ENCODE measurements around the gene DHRS4.
"Not testable (repeated sequence)": the region's sequence is repeated elsewhere in the genome, so short reads cannot be mapped to it uniquely, and the experiment has no call there.

Gene DHRS4

DNA sequence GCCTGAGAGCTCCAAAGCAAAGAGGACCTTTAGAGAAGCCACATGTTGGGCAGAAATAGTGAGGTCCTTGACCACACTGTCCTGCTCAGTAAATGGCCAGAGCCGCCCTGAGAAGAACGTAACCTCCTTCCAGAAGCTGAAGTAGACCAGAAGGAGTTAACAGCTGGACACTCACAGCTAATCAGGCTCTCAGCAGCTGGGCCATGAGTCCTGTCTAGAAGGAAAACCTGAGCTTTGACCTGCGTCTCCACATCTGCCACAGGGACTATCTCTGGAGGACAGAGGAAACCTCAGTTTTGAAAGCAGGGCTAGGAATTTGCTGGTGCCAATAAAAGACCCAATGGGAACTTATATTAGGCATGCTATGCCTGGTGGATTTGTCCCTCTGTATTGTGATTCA, 12.3 kb upstream of the DHRS4 start:
- no peak for DNase-seq (ENCODE audit: low read depth)

DNA sequence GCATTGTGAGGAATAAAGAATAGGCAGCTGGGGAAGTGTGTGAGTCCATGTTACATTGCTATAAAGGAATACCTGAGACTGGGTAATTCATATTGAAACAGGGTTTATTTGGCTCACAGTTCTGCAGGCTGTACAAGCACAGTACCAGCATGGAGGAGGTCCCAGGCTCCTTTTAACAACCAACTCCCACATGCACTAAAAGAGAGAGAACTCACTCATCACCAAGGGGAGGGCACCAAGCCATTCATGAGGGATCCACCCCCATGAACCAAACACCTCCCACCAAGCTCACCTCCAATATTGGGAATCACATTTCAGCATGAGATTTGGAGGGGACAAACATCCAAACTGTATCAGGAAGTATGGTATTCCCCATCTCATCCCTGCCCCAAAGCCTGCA, 11.9 kb upstream of the DHRS4 start:
- DNase-seq (ENCODE audit: low read depth) = no peak

DNA sequence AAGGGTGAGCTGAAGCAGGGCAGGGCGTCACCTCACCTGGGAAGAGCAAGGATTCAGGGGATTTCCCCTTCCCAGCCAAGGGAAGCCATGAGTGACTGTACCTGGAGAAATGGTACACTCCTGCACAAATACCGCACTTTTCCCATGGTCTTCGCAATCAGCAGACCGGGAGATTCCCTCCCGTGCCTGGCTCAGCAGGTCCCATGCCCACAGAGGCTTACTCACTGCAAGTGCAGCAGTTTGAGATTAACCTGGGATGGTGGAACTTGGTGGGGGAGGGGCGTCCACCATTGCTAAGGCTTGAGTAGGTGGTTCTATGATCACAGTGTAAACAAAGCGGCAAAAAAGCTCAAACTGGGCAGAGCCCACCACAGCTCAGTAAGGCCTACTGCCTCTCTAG, 11.0 kb upstream of the DHRS4 start:
- DNase-seq (ENCODE audit: low read depth) = no peak

DNA sequence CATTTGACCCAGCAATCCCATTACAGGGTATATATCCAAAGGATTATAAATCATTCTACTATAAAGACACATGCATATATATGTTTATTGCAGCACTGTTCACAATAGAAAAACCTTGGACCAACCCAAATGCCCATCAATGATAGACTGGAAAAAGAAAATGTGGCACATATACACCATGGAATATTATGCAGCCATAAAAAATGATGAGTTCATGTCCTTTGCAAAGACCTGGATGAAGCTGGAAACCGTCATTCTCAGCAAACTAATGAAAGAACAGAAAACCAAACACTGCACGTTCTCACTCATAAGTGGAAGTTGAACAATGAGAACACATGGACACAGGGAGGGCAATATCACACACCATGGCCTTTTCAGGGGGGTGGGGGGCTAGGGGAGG, 4.5 kb upstream of the DHRS4 start:
- not testable (repeated sequence) for DNase-seq (ENCODE audit: low read depth)

DNA sequence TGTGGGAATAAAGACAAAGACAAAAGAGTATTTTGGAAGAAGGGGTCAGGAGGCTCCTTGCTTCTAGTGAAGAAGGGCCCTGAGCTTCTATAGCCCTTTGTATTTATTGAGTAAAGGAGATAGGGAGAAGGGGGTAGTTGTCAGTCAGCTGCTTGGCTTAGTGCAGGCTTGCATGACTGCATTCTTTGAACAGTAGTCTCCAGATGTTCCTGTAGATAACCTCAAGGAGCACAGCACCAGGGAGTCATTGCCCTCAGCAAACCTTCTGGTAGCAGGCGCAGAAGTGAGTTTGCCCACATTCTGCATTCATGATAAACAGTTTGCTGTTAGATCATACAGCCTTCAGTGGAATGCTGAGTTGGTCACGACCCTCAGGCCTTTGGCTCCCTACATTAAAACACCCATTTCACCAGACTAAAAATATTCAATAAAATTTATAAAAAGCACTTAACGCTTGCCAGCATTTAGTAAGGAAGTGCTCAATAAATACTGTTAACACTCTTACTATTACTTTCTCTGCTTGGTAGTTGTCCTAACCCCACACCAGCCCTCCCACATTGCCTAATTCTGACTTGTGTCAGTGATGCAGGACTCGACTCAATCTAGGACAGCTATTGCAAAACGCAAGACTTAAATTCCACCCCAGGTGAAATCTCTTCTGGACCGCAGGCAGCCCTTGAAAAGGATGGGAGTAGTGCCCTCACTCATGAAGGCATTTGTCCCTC, 3.0 kb upstream of the DHRS4 start:
- no peak for DNase-seq (ENCODE audit: low read depth)

DNA sequence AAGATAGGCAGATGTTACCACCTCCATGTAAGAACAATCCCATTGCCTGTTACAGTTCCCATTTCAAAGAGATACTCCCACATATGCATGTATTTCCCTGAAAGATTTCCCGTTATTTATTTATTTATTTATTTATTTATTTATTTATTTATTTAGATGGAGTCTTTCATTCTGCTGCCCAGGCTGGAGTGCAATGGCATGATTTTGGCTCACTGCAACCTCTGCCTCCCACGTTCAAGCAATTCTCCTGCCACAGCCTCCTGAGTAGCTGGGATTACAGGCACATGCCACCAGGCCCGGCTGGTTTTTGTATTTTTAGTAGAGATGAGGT, 2.5 kb upstream of the DHRS4 start:
- not testable (repeated sequence) for DNase-seq (ENCODE audit: low read depth)

DNA sequence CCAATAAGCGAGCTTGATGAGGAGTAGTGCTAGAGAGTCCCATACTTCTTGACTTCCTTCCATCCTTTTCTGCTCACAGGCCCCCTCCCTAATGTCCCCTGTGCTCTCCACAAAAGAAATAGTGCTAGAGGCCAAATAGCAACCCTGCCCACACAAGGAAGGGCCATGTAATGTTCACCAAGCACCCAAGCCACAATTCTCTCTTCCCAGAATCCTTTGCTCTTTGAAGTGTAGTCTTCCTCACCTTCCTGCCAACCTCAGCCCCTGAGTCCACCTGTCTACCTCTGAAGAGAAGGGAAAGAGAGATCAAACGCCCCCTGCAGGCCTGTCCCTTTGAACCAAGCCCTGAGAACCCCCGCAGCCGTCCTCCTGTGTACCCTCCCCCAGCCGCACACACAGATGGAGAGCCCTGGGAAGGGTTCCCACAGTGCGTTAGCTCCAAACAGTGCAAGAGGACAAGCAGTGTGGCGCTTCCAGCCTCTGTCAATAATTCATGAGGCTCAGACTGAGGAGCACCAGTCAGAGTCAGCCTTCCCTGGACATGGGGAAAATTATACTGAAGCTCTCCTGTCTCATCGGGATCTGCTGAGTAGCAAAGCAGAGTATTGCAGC, 1.9 kb upstream of the DHRS4 start:
- DNase-seq (ENCODE audit: low read depth) = no peak

DNA sequence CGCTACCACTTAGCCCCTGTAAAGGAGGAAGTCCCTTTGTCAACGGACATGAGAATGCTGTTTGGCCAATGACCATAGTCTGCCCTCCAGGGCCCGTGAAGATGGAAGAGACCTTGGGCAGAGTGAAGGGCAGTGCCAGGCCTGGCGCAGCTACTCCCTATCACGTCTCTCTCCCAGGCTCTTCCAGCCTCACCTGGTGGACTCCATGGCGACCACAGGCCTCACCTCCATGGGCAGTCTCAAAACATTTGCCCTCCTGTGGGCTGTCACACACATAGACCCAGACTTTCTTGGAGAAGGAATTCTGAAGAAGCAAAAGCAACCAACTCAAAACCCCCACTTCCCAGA, 480 bp upstream of the DHRS4 start:
- not testable (repeated sequence) for DNase-seq (ENCODE audit: low read depth)

DNA sequence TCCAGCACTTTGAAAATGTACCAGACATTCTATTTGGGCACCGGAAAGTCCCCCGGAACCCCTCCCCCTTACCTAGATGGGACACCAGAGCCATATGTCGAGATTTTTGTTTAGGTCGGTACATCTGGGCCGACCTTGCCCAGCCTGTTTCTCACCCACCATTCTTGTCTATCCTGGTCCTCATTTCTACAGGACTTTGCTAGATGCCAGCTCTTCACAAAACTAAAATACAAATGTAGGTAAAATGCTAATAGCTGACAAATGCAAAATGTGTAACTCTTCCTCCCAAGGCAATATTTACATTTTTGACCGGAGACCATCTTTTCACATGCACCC, 677 bp downstream of the DHRS4 start:
- not testable (repeated sequence) for DNase-seq (ENCODE audit: low read depth)

DNA sequence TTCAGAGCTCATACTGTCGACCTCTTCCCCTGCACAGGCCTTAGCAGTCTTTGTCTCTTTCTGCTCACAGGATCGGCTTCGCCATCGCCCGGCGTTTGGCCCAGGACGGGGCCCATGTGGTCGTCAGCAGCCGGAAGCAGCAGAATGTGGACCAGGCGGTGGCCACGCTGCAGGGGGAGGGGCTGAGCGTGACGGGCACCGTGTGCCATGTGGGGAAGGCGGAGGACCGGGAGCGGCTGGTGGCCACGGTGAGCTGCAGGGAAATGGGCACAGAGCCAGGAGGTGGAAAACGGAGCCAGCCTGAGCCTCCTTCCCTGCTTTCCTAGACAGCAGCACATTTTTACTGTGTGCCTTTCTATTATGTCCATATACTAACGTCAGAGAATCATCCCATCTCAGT, 1.4 kb downstream of the DHRS4 start:
- not testable (repeated sequence) for DNase-seq (ENCODE audit: low read depth)

DNA sequence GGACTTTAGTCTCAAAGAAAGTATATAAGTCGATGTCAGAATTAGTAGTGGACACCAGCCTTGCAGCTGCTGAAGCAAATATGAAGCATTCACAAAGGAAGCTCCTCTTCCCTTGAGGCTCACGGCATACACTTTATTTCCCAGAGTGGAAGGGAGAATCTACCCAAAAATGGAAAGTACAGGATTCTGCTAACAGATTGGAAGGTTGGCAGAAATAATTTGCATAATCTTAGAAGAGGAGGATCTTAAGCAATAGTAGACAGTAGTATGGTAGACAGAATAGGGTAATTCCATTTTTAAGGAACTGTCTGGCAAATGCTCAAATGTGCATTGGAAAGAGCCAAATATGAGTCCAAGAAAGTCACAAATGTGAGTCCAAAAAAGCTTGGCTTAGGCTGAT, 2.2 kb downstream of the DHRS4 start:
- DNase-seq (ENCODE audit: low read depth) = not testable (repeated sequence)

DNA sequence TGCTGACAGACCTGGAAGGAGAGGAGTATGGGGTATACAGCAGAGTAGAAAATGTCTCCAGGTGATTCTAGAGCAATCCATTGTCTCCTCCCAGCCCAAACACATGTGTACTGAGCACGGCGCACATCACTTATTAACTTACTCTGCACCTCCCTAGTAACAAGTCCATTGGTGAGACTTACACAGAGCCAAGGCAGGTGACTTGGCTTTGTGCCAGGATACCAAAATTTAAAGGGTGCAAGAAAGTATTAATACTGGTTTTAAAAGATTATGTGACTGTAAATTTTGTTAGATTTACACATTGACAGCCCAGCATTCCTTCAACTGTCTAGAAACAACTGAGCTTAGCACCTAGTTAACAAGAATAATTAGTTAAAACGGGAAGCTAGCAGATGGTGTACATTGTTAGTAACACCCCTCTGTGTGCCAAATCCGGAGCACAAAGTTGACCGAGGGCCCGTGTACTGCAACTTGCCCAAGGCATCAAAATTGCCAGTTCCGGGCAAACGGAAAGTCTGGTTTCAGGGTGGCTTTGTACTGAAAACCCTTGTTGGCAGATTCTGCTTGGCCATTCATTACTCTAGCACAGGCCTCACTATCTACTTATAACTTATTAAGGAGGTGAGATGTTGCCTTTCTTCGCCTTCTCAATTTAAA, 4.5 kb downstream of the DHRS4 start:
- not testable (repeated sequence) for DNase-seq (ENCODE audit: low read depth)

DNA sequence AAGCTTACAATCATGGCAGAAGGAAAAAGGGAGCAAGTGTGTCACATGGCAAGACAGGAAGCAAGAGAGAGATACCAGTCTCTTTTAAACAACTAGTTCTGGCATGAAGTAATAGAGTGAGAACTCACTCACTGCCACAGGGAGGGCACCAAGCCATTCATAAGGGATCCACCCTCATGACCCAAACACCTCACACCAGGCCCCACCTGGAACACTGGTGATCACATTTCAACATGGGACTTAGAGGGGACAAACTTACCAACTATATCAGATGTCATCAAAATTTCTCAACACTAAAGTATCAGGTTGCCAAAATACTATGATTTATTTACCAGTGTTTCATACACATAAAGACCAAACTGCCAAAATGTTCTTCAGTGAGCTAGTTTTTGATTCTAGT, 7.3 kb downstream of the DHRS4 start:
- DNase-seq (ENCODE audit: low read depth) = not testable (repeated sequence)

DNA sequence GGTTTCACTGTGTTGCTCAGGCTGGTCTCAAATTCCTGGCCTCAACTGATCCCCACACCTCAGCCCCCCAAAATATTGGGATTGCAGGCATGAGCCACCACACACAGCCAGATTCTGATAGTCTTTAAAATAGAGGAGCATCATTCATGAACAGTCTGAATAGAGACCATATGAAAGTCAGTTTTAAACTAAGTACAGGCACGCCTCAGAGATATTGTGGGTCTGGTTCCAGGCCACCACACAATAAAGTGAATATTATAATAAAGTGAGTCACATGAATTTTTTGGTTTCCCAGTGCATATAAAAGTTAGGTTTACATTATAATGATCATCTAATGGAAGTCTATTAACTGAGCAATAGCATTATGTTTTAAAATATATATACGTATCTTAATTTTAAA, 8.1 kb downstream of the DHRS4 start:
- DNase-seq (ENCODE audit: low read depth) = not testable (repeated sequence)

DNA sequence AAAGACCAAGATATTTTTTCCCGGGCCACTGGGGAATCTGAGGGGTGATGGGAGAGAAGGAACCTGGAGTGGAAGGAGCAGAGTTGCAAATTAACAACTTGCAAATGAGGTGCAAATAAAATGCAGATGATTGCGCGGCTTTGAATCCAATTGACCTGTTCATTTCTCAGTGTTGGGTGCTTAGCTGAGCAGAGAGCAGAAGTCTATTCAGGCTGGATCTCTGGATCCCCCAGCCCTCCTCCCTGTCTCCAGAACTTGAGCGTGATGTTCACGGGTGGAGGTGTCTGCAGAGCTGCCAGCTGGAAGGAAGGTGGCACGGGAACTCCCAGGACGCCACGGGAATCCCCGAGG, 15.5 kb downstream of the DHRS4 start:
- DNase-seq (ENCODE audit: low read depth) = not testable (repeated sequence)

DNA sequence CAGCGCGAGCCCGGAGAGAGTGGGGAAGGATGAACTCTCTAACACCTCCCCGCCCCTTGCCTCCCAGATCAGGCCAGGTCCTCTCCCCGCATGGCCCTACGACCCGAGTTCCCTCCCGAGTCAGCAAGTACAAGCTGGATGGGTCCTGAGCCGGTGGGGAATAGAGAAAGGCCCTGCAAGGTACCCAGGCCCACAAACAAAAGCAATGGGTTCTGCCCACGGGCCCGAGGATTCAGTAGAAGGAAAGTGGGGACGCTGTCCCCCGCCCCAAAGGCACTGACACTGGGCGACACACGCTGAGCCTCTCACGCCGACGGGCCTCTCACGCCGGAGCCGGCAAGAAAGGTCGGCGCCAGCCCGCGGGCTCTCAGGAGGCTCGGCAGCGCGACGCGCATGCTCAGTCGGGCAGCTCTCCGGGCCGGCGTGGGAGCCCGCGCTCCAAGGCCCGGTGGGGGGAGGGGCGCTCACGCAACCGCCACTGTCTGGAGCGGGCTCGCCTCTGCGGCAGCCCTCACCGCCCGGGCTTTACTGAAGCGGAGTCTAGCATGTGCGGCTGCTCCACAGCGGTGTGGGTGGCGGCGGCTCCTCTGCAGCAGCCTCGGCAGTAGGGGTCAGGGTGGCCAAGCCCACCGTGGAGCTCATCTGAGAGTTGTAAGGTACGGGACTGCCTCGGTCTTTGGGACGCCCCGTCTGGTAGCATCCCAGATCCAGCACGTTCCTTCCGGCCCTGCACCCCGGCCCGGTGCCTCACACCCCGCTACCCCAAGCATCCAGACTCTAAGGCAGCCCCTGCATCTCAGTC, 16.1 kb downstream of the DHRS4 start:
- DNase-seq (ENCODE audit: low read depth) = not testable (repeated sequence)

DNA sequence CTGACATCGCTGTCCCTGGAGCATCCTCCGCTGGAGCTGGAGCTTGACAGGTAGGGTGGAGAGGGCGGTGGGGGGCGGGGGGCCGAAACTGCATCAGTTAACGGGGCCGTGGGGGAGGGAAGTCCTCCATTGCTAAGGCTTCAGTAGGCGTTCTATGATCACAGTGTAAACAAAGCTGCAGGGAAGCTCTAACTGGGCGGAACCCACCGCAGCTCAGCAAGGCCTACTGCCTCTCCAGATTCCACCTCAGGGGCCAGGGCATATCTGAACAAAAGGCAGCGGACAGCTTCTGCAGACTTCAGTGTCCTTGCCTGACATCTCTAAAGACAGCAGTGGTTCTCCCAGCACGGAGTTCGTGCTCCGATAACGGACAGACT, 16.7 kb downstream of the DHRS4 start:
- DNase-seq (ENCODE audit: low read depth) = not testable (repeated sequence)

DNA sequence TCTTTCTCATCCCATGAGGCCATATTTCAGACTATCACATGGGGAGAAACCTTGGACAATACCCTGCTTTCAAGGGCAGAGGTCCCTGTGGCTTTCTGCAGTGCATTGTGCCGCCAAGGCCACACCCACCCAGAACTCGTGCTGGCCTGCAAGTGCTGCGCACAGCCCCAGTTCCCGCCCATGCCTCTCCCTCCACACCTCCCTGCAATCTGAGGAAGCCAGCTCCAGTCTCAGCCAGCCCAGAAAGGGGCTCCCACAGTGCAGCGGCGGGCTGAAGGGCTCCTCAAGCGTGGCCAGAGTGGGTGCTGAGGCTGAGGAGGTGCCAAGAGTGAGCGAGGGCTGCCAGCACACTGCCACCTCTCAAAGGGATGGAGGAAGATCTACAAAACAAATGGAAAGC, 19.6 kb downstream of the DHRS4 start:
- not testable (repeated sequence) for DNase-seq (ENCODE audit: low read depth)

DNA sequence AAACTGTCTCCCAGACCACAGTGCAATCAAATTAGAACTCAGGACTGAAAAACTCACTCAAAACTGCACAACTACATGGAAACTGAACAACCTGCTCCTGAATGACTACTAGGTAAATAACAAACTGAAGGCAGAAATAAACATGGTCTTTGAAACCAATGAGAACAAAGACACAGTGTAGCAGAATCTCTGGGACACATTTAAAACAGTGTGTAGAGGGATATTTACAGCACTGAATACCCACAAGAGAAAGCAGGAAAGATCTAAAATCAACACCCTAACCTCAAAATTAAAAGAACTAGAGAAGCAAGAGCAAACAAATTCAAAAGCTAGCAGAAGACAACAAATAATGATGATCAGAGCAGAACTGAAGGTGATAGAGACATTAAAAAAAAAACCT, 20.5 kb downstream of the DHRS4 start:
- not testable (repeated sequence) for DNase-seq (ENCODE audit: low read depth)

DNA sequence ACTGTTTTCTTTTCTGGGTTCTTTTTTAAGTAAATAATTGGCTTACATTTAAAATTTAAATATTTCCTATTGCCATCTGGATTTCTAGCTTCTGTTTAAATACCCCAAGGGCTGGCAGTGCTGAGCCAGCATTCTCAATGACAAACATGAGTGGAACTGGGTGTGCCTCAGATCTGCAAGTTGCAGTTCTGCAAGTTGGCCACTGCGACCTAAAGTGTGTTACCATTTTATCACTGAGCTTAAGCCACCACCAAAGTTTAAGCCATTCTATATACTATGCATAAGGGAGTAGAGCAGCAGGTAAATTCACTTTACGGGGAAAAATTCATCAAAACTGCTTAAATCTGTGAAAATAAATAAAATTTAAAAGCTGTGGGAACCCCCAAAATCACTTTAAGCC, 23.6 kb downstream of the DHRS4 start:
- not testable (repeated sequence) for DNase-seq (ENCODE audit: low read depth)

DNA sequence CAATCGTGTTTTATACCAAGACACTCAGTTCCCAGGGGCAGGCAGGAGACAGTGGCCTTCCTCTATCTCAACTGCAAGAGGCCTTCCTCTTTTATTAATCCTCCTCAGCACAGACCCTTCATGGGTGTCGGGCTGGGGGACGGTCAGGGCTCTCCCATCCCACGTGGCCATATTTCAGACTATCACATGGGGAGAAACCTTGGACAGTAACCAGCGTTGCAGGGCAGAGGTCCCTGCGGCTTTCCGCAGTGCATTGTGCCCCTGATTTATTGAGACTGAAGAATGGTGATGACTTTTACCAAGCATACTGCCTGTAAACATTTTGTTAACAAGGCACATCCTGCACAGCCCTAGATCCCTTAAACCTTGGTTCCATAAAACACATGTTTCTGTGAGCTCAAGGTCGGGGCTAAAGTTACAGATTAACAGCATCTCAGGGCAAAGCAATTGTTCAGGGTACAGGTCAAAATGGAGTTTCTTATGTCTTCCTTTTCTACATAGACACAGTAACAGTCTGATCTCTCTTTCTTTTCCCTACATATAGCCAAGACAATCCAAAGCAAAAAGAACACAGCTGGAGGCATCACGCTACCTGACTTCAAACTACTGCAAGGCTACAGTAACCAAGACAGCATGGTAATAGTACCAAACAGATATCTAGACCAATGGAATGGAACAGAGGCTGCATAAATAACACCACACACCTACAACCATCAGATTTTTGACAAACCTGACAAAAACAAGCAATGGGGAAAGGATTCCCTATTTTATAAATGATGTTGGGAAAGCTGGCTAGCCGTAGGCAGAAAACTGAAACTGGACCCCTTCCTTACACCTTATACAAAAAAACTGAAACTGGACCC, 28.6 kb downstream of the DHRS4 start:
- not testable (repeated sequence) for DNase-seq (ENCODE audit: low read depth)
